Measurements from ENCODE around the gene EGFL8.
"Not testable (repeated sequence)": the region's sequence is repeated elsewhere in the genome, so short reads cannot be mapped to it uniquely, and the experiment has no call there.

EGFL8 gene

DNA sequence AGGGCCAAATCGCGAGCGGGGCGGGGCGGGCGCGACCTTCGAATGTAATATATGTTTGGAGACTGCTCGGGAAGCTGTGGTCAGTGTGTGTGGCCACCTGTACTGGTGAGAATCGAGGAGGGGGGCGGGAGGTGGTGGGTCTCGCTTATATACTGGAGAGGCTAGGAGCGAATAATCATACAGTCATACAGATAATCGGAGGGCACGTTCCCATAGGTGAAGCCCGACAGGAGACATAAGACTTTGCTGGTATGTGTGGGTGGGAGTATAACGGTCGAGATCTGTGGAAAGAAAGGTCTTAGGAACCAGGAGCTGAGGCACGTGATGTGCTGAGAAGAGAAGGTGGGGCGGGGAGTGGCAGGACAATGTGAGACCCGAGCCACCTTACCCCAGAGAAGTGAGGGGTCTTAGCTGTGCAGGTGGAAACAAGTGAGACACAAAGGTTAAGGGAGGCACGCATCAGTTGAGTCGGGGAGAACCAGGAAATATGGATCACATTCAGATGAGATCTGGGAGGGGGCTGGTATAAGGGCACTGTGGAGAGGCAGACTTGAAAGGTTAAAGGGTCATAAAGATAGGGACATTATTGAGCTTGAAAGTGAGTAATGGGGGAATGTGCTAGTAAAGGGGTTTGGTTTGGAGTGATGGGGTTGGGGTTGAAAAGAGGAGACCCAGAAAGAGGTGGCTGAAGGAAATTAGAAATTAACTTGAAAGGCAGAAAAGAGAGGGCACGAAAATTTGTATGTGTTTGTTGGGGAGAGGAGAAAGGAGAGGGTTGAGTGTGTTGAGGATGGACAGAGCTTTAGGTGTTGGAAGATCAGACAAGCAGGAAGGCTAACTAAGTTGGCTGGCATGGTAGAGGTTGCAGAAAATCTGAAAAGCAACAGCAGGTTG is 14.4 kb downstream of the EGFL8 start:
- Mint-ChIP-seq H3K9me3 (no peaks in the 10 kb centered on the region), H3K27me3 (no peaks in the 10 kb centered on the region), H3K27ac (peak overlapping the region; percentile 86)

DNA sequence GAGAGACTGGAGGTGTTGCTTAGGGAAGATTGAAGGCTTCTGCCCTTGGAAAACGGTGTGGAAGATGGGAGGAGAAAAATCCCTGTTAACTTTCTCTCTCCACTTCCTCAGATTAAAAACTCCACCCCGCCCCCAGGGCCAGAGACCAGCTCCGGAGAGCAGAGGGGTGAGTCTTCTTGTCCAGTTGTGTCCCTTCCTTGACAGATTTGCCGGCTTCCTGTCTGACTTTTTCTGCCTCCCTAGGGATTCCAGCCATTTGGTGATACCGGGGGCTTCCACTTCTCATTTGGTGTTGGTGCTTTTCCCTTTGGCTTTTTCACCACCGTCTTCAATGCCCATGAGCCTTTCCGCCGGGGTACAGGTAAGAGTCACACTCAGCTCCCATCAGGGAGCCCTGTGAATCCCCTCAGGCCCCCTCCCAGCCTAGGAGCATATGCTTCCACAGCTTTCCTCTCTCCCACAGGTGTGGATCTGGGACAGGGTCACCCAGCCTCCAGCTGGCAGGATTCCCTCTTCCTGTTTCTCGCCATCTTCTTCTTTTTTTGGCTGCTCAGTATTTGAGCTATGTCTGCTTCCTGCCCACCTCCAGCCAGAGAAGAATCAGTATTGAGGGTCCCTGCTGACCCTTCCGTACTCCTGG is 15.5 kb downstream of the EGFL8 start:
- H3K4me1 Mint-ChIP-seq (ENCODE audit: low read depth), result peaks cover 75% of the 10 kb centered on the region
- peak overlapping the region; percentile 91 for H3K4me3 Mint-ChIP-seq
- H3K27ac Mint-ChIP-seq, result peak overlapping the region; percentile 86

More for the DNA sequence above, 14.4 kb downstream of the EGFL8 start:
- Mint-ChIP-seq H3K4me3 (peak overlapping the region; percentile 91), H3K36me3 (ENCODE audit: low read depth) (peaks cover 66% of the 10 kb centered on the region), H3K4me1 (ENCODE audit: low read depth) (peaks cover 79% of the 10 kb centered on the region)
- intact Hi-C loops (cut with micrococcal nuclease), result loop anchor here (1.0 to 5.0 kb wide), 2 partner anchors 17 to 51 kb away; partner anchors contain the start of gene ATF6B

GRCh38 chr6:32181148-32181702 is 16.8 kb downstream of the EGFL8 start:
- peak overlapping the region; percentile 86 for H3K27ac Mint-ChIP-seq
- H3K9me3 Mint-ChIP-seq, result no peaks in the 10 kb centered on the region
- no peak overlapping the region for H3K4me3 Mint-ChIP-seq
- no peaks in the 10 kb centered on the region for H3K27me3 Mint-ChIP-seq
- peaks cover 76% of the 10 kb centered on the region for H3K36me3 Mint-ChIP-seq (ENCODE audit: low read depth)
- intact Hi-C loops (cut with micrococcal nuclease), result no loop called here
- peaks cover 74% of the 10 kb centered on the region for H3K4me1 Mint-ChIP-seq (ENCODE audit: low read depth)

More for the DNA sequence above, 15.5 kb downstream of the EGFL8 start:
- intact Hi-C loops (cut with micrococcal nuclease), result loop anchor here (5.0 kb wide), 1 partner anchor 53 kb away; the partner anchor contains the start of gene ATF6B
- H3K9me3 Mint-ChIP-seq, result no peaks in the 10 kb centered on the region
- peaks cover 73% of the 10 kb centered on the region for H3K36me3 Mint-ChIP-seq (ENCODE audit: low read depth)
- H3K27me3 Mint-ChIP-seq, result no peaks in the 10 kb centered on the region

- Mint-ChIP-seq H3K36me3 (ENCODE audit: low read depth) (peaks cover 84% of the 10 kb centered on the region), H3K4me3 (no peak overlapping the region), H3K27me3 (no peaks in the 10 kb centered on the region), H3K4me1 (ENCODE audit: low read depth) (peaks cover 74% of the 10 kb centered on the region), H3K9me3 (no peaks in the 10 kb centered on the region), H3K27ac (peak overlapping the region; percentile 69)
- intact Hi-C loops (cut with micrococcal nuclease), result no loop called here
Measured at GRCh38 chr6:32181915-32182529, 17.6 kb downstream of the EGFL8 start.

- H3K36me3 Mint-ChIP-seq (ENCODE audit: low read depth), result peaks cover 90% of the 10 kb centered on the region
- peak overlapping the region; percentile 69 for H3K27ac Mint-ChIP-seq
- no peaks in the 10 kb centered on the region for H3K9me3 Mint-ChIP-seq
- no peaks in the 10 kb centered on the region for H3K27me3 Mint-ChIP-seq
- intact Hi-C loops (cut with micrococcal nuclease), result no loop called here
- H3K4me3 Mint-ChIP-seq, result no peak overlapping the region
- peaks cover 77% of the 10 kb centered on the region for H3K4me1 Mint-ChIP-seq (ENCODE audit: low read depth)
Measured at GRCh38 chr6:32182555-32182981, 18.2 kb downstream of the EGFL8 start.

GRCh38 chr6:32183030-32183429 is 18.6 kb downstream of the EGFL8 start:
- Mint-ChIP-seq H3K9me3 (no peaks in the 10 kb centered on the region), H3K36me3 (ENCODE audit: low read depth) (peaks cover 93% of the 10 kb centered on the region), H3K27ac (peak overlapping the region; percentile 69), H3K4me1 (ENCODE audit: low read depth) (peaks cover 82% of the 10 kb centered on the region), H3K27me3 (no peaks in the 10 kb centered on the region), H3K4me3 (no peak overlapping the region)
- intact Hi-C loops (cut with micrococcal nuclease), result no loop called here

DNA sequence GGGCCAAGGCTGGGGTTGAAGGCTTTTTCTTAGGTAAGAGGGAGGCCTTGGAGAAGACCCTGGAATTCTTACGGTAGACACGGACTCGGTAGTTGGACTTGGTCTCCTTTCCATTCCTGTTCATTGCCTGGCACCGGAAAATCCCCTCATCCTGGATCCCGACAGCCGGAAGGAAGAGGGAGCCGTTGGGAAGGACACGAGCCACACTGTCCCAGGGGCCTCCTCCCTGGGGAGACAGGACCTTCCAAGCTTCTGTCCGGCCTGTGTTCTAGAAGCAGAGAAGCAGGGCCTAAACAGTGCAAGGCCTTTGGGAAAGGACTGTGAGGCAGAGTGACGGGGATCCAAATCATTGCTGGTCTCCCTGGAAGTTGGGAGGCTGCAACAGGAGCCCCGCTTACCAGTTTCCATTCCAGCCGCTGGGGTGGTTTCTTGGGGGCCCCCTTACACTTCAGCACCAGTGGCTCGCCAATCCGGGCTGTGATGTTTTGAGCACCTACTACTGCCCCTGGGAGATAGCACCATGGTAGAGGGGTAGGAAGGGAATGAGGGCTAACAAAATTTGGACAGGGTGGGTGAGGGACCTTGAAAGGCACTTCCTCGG is 19.2 kb downstream of the EGFL8 start:
- Mint-ChIP-seq H3K27me3 (no peaks in the 10 kb centered on the region), H3K9me3 (no peaks in the 10 kb centered on the region), H3K27ac (peak overlapping the region; percentile 42), H3K4me3 (no peak overlapping the region), H3K4me1 (ENCODE audit: low read depth) (peaks cover 84% of the 10 kb centered on the region), H3K36me3 (ENCODE audit: low read depth) (peaks cover 93% of the 10 kb centered on the region)
- intact Hi-C loops (cut with micrococcal nuclease), result no loop called here

- H3K36me3 Mint-ChIP-seq (ENCODE audit: low read depth), result peaks cover 93% of the 10 kb centered on the region
- H3K27me3 Mint-ChIP-seq, result no peaks in the 10 kb centered on the region
- intact Hi-C loops (cut with micrococcal nuclease), result no loop called here
- no peaks in the 10 kb centered on the region for H3K9me3 Mint-ChIP-seq
- no peak within 1 kb of the TSS for H3K4me3 Mint-ChIP-seq
- peak within 1 kb of the TSS; percentile 69 for H3K27ac Mint-ChIP-seq
- peaks cover 84% of the 10 kb centered on the region for H3K4me1 Mint-ChIP-seq (ENCODE audit: low read depth)
Measured at GRCh38 chr6:32184084-32184640, 19.8 kb downstream of the EGFL8 start, which contains the start of gene AGER. TSS of gene AGER (minus strand) at chr6:32184253. CDS start at chr6:32184222, 31 bp downstream.

- intact Hi-C loops (cut with micrococcal nuclease); H3K27me3 Mint-ChIP-seq; H3K9me3 Mint-ChIP-seq: not testable (repeated sequence)
- H3K36me3 Mint-ChIP-seq (ENCODE audit: low read depth), result peaks cover 90% of the 10 kb centered on the region
- peak overlapping the region; percentile 93 for H3K27ac Mint-ChIP-seq
- H3K4me1 Mint-ChIP-seq (ENCODE audit: low read depth), result peaks cover 69% of the 10 kb centered on the region
- H3K4me3 Mint-ChIP-seq, result peak overlapping the region; percentile 65
Measured at GRCh38 chr6:32185681-32186131, 21.3 kb downstream of the EGFL8 start.

- H3K27me3 Mint-ChIP-seq; H3K9me3 Mint-ChIP-seq; intact Hi-C loops (cut with micrococcal nuclease): not testable (repeated sequence)
- peak overlapping the region; percentile 95 for H3K4me3 Mint-ChIP-seq
- H3K27ac Mint-ChIP-seq, result peak overlapping the region; percentile 93
- H3K4me1 Mint-ChIP-seq (ENCODE audit: low read depth), result peaks cover 69% of the 10 kb centered on the region
- H3K36me3 Mint-ChIP-seq (ENCODE audit: low read depth), result peaks cover 90% of the 10 kb centered on the region
Measured at GRCh38 chr6:32186151-32186840, 21.9 kb downstream of the EGFL8 start.

DNA sequence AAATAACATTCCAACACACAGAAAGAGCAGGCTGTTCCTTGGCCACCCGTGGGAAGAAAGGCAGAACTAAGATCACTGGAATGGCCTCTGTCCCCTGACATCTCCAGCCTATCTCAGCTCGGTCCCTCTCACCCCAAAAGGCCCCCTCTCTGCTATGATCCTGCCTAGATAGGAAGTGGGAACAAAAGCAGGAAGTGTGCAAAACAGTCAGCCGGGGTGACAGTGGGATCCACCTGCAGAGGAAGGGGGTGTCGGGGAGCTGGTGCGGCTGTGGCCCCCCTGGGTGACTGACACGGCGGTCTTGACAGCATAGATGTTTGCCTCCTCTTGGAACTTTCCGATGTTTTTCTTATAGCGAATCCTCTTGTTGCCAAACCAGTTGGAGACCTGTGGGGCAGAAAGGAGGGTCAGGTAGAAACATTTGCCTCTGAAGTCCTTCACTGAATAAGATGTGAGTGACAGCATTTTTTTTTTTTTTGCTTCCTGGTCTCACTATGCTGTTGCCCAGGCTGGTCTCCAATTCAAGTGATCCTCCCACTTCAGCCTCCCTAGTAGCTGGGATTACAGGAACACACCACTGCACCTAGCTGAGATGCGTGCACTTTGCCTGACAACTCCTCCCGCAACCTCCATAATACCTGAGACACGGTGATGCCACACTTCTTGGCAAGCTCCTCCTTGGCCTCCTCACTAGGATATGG is 22.8 kb downstream of the EGFL8 start:
- Mint-ChIP-seq H3K4me1 (ENCODE audit: low read depth) (peaks cover 69% of the 10 kb centered on the region), H3K36me3 (ENCODE audit: low read depth) (peaks cover 90% of the 10 kb centered on the region), H3K9me3 (no peaks in the 10 kb centered on the region), H3K27ac (peak overlapping the region; percentile 93), H3K27me3 (no peaks in the 10 kb centered on the region), H3K4me3 (peak overlapping the region; percentile 95)
- intact Hi-C loops (cut with micrococcal nuclease), result no loop called here

- H3K9me3 Mint-ChIP-seq; intact Hi-C loops (cut with micrococcal nuclease); H3K27me3 Mint-ChIP-seq: not testable (repeated sequence)
- Mint-ChIP-seq H3K4me3 (peak overlapping the region; percentile 95), H3K36me3 (ENCODE audit: low read depth) (peaks cover 88% of the 10 kb centered on the region), H3K4me1 (ENCODE audit: low read depth) (peaks cover 69% of the 10 kb centered on the region), H3K27ac (peak overlapping the region; percentile 93)
Measured at GRCh38 chr6:32187725-32188380, 23.5 kb downstream of the EGFL8 start.

Measured in dendritic cell treated with granulocyte-macrophage colony-stimulating factor and Interleukin-4, amounts not matched to agents 40 ng/mL and 50 ng/mL, for 4 days (primary cell).